HG02571 (cell line): Measurements from ENCODE around the gene TRANK1.
"Not testable (repeated sequence)": the region's sequence is repeated elsewhere in the genome, so short reads cannot be mapped to it uniquely, and the experiment has no call there.

Experiments used
- ATAC-seq: cut with Tn5 transposase; IDR thresholded peaks from one replicate; pipeline ENCODE4 v1.9.1; 2021; ENCODE audit warnings: mild to moderate bottlenecking, moderate library complexity; ENCODE audit not compliant: unreplicated experiment

TRANK1 gene

GRCh38 chr3:36944641-36945270 lies at the start of gene TRANK1:
Gene TRANK1 (minus strand): TSS chr3:36945054. CDS start chr3:36944809, 245 bp downstream.
- ATAC-seq: peak; percentile 55

GRCh38 chr3:36993326-36994283 lies 48.8 kb upstream of the TRANK1 start, which contains the start of gene MLH1:
Gene MLH1 (plus strand): TSS chr3:36993518. CDS start chr3:36993548, 30 bp downstream.
- peak; percentile 89 for ATAC-seq

- peak; percentile 87 for ATAC-seq
These were observed 48.0 kb upstream of the TRANK1 start, which contains the start of gene EPM2AIP1 for GRCh38 chr3:36992806-36993325. Gene EPM2AIP1 (minus strand): TSS chr3:36993131. CDS start chr3:36993077, 54 bp downstream.

GRCh38 chr3:36991923-36992805 lies 47.3 kb upstream of the TRANK1 start:
- no peak for ATAC-seq

GRCh38 chr3:36991147-36991546 lies 46.3 kb upstream of the TRANK1 start:
- ATAC-seq: no peak

GRCh38 chr3:36989568-36989967 lies 44.7 kb upstream of the TRANK1 start:
- no peak for ATAC-seq

GRCh38 chr3:36989005-36989404 lies 44.2 kb upstream of the TRANK1 start:
- no peak for ATAC-seq

- ATAC-seq: no peak
These were observed 43.5 kb upstream of the TRANK1 start for GRCh38 chr3:36988356-36988755.

- no peak for ATAC-seq
These were observed 36.2 kb upstream of the TRANK1 start for GRCh38 chr3:36981006-36981405.

- ATAC-seq: no peak
These were observed 28.3 kb upstream of the TRANK1 start for GRCh38 chr3:36973139-36973538.

GRCh38 chr3:36972163-36972562 lies 27.3 kb upstream of the TRANK1 start:
- no peak for ATAC-seq

- peak; percentile 97 for ATAC-seq
These were observed 24.9 kb upstream of the TRANK1 start for GRCh38 chr3:36969540-36970432.

- no peak for ATAC-seq
These were observed 24.2 kb upstream of the TRANK1 start for GRCh38 chr3:36969085-36969484.

- ATAC-seq: no peak
These were observed 20.6 kb upstream of the TRANK1 start for GRCh38 chr3:36965440-36965839.

- no peak for ATAC-seq
These were observed 20.0 kb upstream of the TRANK1 start for GRCh38 chr3:36964817-36965216.

GRCh38 chr3:36964331-36964730 lies 19.5 kb upstream of the TRANK1 start:
- no peak for ATAC-seq

- not testable (repeated sequence) for ATAC-seq
These were observed 18.2 kb upstream of the TRANK1 start for GRCh38 chr3:36963008-36963407.

GRCh38 chr3:36960502-36960901 lies 15.6 kb upstream of the TRANK1 start:
- ATAC-seq: no peak

GRCh38 chr3:36959821-36960220 lies 15.0 kb upstream of the TRANK1 start:
- no peak for ATAC-seq
